Caco-2 (cell line): Measurements from ENCODE around the gene ITGB8. TPM values are rescaled to one million over a fixed set of nuclear protein-coding genes. Genes with fewer than 3 reads are reported as not detected.

Experiments used
- Bru-seq: library from RNA; stranded (reverse); fragments of 400-500 nt; gene quantifications from one replicate; lab custom pipeline; 2021; lab: Mats Ljungman, UMichigan
- BruChase-seq, 2 experiments: library from RNA; stranded (reverse); fragments of 400-500 nt; gene quantifications; one replicate each; lab custom pipeline; 2021; lab: Mats Ljungman, UMichigan
- BruUV-seq: library from RNA; stranded (reverse); fragments of 400-500 nt; replicated peaks from 2 replicates; lab custom pipeline; 2021; lab: Mats Ljungman, UMichigan
- CTCF ChIA-PET: fragments of 300-600 bp; sonication (Branson Sonifier 250); formaldehyde crosslinking; loops from one replicate; lab custom pipeline; 2022; ENCODE audit warnings: antibody characterized with exemption; lab: Charles Lee
- POLR2A ChIA-PET: fragments of 300-600 bp; sonication (Branson Sonifier 250); formaldehyde crosslinking; loops from one replicate; lab custom pipeline; 2022; ENCODE audit warnings: antibody characterized with exemption; lab: Charles Lee
- DNase-seq, 2 experiments: peaks; one replicate each; pipeline versions ENCODE4 v3.0.0 to v3.0.0-alpha.2; 2020 to 2022
- H3K27me3 ChIP-seq: replicated peaks from 2 replicates; pipeline ENCODE4 v1.6.0; 2011; ENCODE audit warnings: low read length; ENCODE audit not compliant: control insufficient read depth, insufficient read depth
- H3K36me3 ChIP-seq: 2 replicates; pipeline ENCODE4 v1.5.1; 2011; ENCODE audit warnings: low read length; ENCODE audit not compliant: control insufficient read depth, insufficient read depth
- H3K4me1 ChIP-seq: fragments of 250-450 bp; sonication (Bioruptor Pico); 2 replicates; pipeline ENCODE4 v1.5.1; 2020; ENCODE audit warnings: mild to moderate bottlenecking
- H3K4me3 ChIP-seq: 2 replicates; pipeline ENCODE4 v1.5.1; 2011; ENCODE audit warnings: low read depth, mild to moderate bottlenecking, control low read depth, low read length
- H3K9me3 ChIP-seq: fragments of 250-450 bp; sonication (Bioruptor Pico); 2 replicates; pipeline ENCODE4 v1.5.1; 2020; ENCODE audit warnings: mild to moderate bottlenecking, moderate library complexity
- H3K27ac Mint-ChIP-seq: one replicate; pipeline ENCODE4 v1.8.0; 2022; ENCODE audit warnings: mixed read lengths; ENCODE audit not compliant: unreplicated experiment
- H3K27me3 Mint-ChIP-seq: one replicate; pipeline ENCODE4 v1.8.0; 2022; ENCODE audit warnings: mixed read lengths; ENCODE audit not compliant: insufficient read depth, unreplicated experiment
- H3K36me3 Mint-ChIP-seq: one replicate; pipeline ENCODE4 v1.8.0; 2022; ENCODE audit warnings: mild to moderate bottlenecking, mixed read lengths; ENCODE audit not compliant: insufficient read depth, unreplicated experiment
- H3K4me1 Mint-ChIP-seq: one replicate; pipeline ENCODE4 v1.8.0; 2022; ENCODE audit warnings: low read depth, mixed read lengths; ENCODE audit not compliant: unreplicated experiment
- H3K4me3 Mint-ChIP-seq: one replicate; pipeline ENCODE4 v1.8.0; 2022; ENCODE audit warnings: mild to moderate bottlenecking, moderate library complexity, mixed read lengths; ENCODE audit not compliant: unreplicated experiment
- H3K9me3 Mint-ChIP-seq: one replicate; pipeline ENCODE4 v1.8.0; 2022; ENCODE audit warnings: mixed read lengths; ENCODE audit not compliant: unreplicated experiment
- CTCF ChIP-seq, 2 experiments: fragments of 200-600 bp in 1 of 2; IDR thresholded peaks; 1 replicate in 1 of 2; 2 replicates in 1 of 2; pipeline versions ENCODE4 v1.5.1 to v1.8.0; 2011 to 2022; ENCODE audit warnings: antibody characterized with exemption in 1 of 2, control low read depth in 1 of 2, inconsistent platforms in 1 of 2, low read depth in 1 of 2, low read length in 1 of 2, mild to moderate bottlenecking in 1 of 2, moderate library complexity in 1 of 2; ENCODE audit not compliant: insufficient read depth in 1 of 2, severe bottlenecking in 1 of 2, unreplicated experiment in 1 of 2
- intact Hi-C: fragments of 100-400 bp; cut with micrococcal nuclease; formaldehyde crosslinking; loops from one replicate; pipeline ENCODE4 v1.10.0; 2022; ENCODE audit not compliant: unreplicated experiment
- long read RNA-seq: library from polyadenylated mRNA; stranded (forward); transcript quantifications from one replicate; pipeline ENCODE4 v2.0.0, GENCODE V29; 2022
- total RNA-seq: library from RNA; stranded (reverse); gene quantifications from 2 replicates; pipeline ENCODE4 v1.2.3, GENCODE V29; 2022

ITGB8 gene
- 3.2 and 4.6 TPM in 2 replicates for total RNA-seq
- Bru-seq, nascent RNA: percentile 58 among the genes with signal in this experiment
- BruChase-seq, experiment 1, labeled RNA remaining after a 2-hour chase: percentile 55 among the genes with signal in this experiment
- BruChase-seq, experiment 2, labeled RNA remaining after a 6-hour chase: percentile 51 among the genes with signal in this experiment
- long read RNA-seq, partial matches to known transcripts: 0 of 1 reads
- long read RNA-seq, other reads (novel, unspliced or antisense): 1 of 1 reads

DNA sequence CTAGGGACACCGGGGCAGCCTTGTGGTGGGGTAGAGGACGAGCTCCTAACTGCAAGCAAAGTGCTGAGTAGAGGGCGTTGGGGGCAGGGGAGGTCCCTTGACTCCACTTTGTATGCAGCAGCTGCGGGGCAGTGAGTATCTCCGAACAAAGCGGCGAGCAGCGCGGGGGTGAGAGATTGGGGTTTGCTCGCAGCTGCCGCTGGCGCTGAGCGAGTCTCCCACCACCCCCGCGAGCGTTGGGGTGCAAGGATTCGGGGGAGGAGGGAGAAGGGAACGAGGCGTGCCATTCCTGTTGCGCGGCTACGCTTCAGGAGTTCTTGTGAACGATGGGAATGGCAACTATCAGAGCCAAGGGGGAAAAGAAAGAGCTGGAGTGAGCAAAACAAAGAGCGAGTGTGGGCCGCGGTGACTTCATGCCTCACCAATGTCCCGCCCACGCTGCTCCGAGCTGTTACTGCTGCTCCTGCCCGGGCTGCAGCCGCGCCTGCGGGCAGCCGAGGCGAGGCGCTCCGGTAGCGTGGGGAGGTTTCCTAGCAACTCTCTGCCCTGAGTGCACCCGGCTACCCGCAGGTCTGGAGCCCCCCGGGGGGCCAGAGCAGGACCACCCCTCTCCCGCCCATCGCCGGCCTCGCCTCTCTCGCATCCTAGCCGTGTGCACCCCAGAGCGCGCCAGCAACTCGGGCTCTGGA is at the start of gene ITGB8:
ITGB8 (plus strand) TSS at position 662 of the 689 bp plus-strand sequence. CDS start 907 bp downstream, outside the sequence.
- H3K36me3 Mint-ChIP-seq: no peaks in the 10 kb centered on the region
- no peaks in the 10 kb centered on the region for H3K4me1 Mint-ChIP-seq
- H3K36me3 ChIP-seq: no peaks in the 10 kb centered on the region
- H3K27me3 ChIP-seq: no peaks in the 10 kb centered on the region
- H3K4me3 ChIP-seq: peak within 1 kb of the TSS; percentile 91
- DNase-seq: peak; percentile 76 to 77
- H3K27me3 Mint-ChIP-seq: no peaks in the 10 kb centered on the region
- no peak for TF ChIP-seq CTCF (IDR thresholded peaks at IDR 0.05; ENCODE audit: insufficient read depth in 1 of 2, low read depth in 1 of 2, low read length in 1 of 2, severe bottlenecking in 1 of 2, unreplicated experiment in 1 of 2)
- peaks cover 4% of the 10 kb centered on the region; the same call in 1 of the 2 replicates for H3K4me1 ChIP-seq
- no peaks in the 10 kb centered on the region for H3K9me3 ChIP-seq
- ChIA-PET POLR2A (interaction anchor here (2.1 kb wide), 1 partner anchor 111 kb away, joined by 14 read pairs; no protein-coding TSS in a partner anchor), CTCF (interaction anchor here (0.6 to 2.1 kb wide), 8 partner anchors 14 to 616 kb away, joined by 3 to 10 read pairs (median 4); partner anchors contain the start of gene MACC1)
- H3K9me3 Mint-ChIP-seq: no peaks in the 10 kb centered on the region
- no TSS peak for BruUV-seq
- H3K27ac Mint-ChIP-seq: peak within 1 kb of the TSS; percentile 88
- peak within 1 kb of the TSS; percentile 85 for H3K4me3 Mint-ChIP-seq
- intact Hi-C loops: loop anchor here (2.0 to 5.0 kb wide), 3 partner anchors 77 to 348 kb away; no protein-coding TSS in a partner anchor

DNA sequence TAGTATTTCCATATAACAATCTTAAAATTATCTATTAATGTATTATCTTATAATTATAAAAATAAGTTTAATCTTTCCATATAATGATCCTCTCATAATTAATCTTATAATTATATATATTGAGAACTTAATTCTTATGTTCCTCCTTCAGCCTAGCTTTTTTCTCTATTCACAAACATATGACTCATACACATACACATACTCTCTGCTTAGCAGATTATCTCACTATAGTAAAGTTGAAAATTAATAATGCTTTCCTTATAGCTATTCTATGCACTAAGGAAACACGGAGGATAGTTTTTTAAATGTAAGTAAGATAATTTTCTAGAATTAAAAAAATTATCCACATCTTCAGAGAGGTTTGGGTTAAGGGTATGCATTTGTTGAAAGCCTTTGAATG is 47.7 kb upstream of the ITGB8 start:
- no peak overlapping the region for H3K4me3 Mint-ChIP-seq
- DNase-seq: no peak
- Histone ChIP-seq H3K36me3 (no peaks in the 10 kb centered on the region), H3K27me3 (no peaks in the 10 kb centered on the region), H3K9me3 (no peaks in the 10 kb centered on the region), H3K4me3 (no peak overlapping the region), H3K4me1 (peaks cover 17% of the 10 kb centered on the region)
- no peak for TF ChIP-seq CTCF (IDR thresholded peaks at IDR 0.05; ENCODE audit: insufficient read depth in 1 of 2, low read depth in 1 of 2, low read length in 1 of 2, severe bottlenecking in 1 of 2, unreplicated experiment in 1 of 2)
- no peaks in the 10 kb centered on the region for H3K27me3 Mint-ChIP-seq
- ChIA-PET POLR2A (no interaction called here), CTCF (no interaction called here)
- BruUV-seq: no TSS peak
- no peaks in the 10 kb centered on the region for H3K9me3 Mint-ChIP-seq
- intact Hi-C loops: no loop called here
- H3K27ac Mint-ChIP-seq: no peak overlapping the region
- H3K36me3 Mint-ChIP-seq: no peaks in the 10 kb centered on the region
- H3K4me1 Mint-ChIP-seq: peaks cover 12% of the 10 kb centered on the region

GRCh38 chr7:20283385-20283784 is 47.3 kb upstream of the ITGB8 start:
- H3K36me3 Mint-ChIP-seq: no peaks in the 10 kb centered on the region
- Histone ChIP-seq H3K4me1 (peaks cover 18% of the 10 kb centered on the region), H3K36me3 (no peaks in the 10 kb centered on the region), H3K9me3 (no peaks in the 10 kb centered on the region), H3K4me3 (no peak overlapping the region), H3K27me3 (no peaks in the 10 kb centered on the region)
- no peak for TF ChIP-seq CTCF (IDR thresholded peaks at IDR 0.05; ENCODE audit: insufficient read depth in 1 of 2, low read depth in 1 of 2, low read length in 1 of 2, severe bottlenecking in 1 of 2, unreplicated experiment in 1 of 2)
- H3K27me3 Mint-ChIP-seq: no peaks in the 10 kb centered on the region
- no peak for DNase-seq
- no peaks in the 10 kb centered on the region for H3K9me3 Mint-ChIP-seq
- H3K4me3 Mint-ChIP-seq: no peak overlapping the region
- no peak overlapping the region for H3K27ac Mint-ChIP-seq
- ChIA-PET CTCF (no interaction called here), POLR2A (no interaction called here)
- peaks cover 12% of the 10 kb centered on the region for H3K4me1 Mint-ChIP-seq
- no TSS peak for BruUV-seq
- intact Hi-C loops: no loop called here
